ENCODE results near the gene OXER1. TPM values are rescaled to one million over a fixed set of nuclear protein-coding genes. Genes with fewer than 3 reads are reported as not detected.

Gene OXER1
- total and polyA plus RNA-seq, 2 of the 13 experiments (the other 11 are each of a cell fraction or from before 2014, with no cell fraction given) = 8.0 to 9.0 TPM

GRCh38 chr2:42810971-42811811 is 47.3 kb upstream of the OXER1 start (continued):
- no peak for TF ChIP-seq ZNF282 (IDR thresholded peaks at IDR 0.05; ENCODE audit: partially characterized antibody)
- TF ChIP-seq ZNF383 (CRISPR knock-in tag; IDR thresholded peaks at IDR 0.05; ENCODE audit: borderline replicate concordance) = no peak
- no peak for TF ChIP-seq ADNP (CRISPR knock-in tag; IDR thresholded peaks at IDR 0.05)
- TF ChIP-seq SOX5 (CRISPR knock-in tag; IDR thresholded peaks at IDR 0.05; ENCODE audit: borderline replicate concordance) = 0 out of 2 replicates have a peak, but pooled peaks have one; percentile 4
- TF ChIP-seq ZBTB14 (CRISPR knock-in tag; IDR thresholded peaks at IDR 0.05) = no peak
- TF ChIP-seq TRIM24 (CRISPR knock-in tag; IDR thresholded peaks at IDR 0.05) = no peak
- TF ChIP-seq ZNF83 (CRISPR knock-in tag; IDR thresholded peaks at IDR 0.05; ENCODE audit: borderline replicate concordance) = no peak
- no peak; the same call in 1 of the 2 replicates for TF ChIP-seq SIX4 (CRISPR knock-in tag; IDR thresholded peaks at IDR 0.05)
- TF ChIP-seq ZNF780A (CRISPR knock-in tag; IDR thresholded peaks at IDR 0.05) = no peak
- 0 out of 2 replicates have a peak, but pooled peaks have one; percentile 74 for TF ChIP-seq ZNF615 (CRISPR knock-in tag; IDR thresholded peaks at IDR 0.05; ENCODE audit: borderline replicate concordance)
- TF ChIP-seq PRDM4 (CRISPR knock-in tag; IDR thresholded peaks at IDR 0.05; ENCODE audit: borderline replicate concordance) = no peak
- 0 out of 2 replicates have a peak, but pooled peaks have one; percentile 37 for TF ChIP-seq ZNF350 (CRISPR knock-in tag; IDR thresholded peaks at IDR 0.05; ENCODE audit: borderline replicate concordance, low read depth)
- no peak for TF ChIP-seq HOXA9 (CRISPR knock-in tag; IDR thresholded peaks at IDR 0.05; ENCODE audit: borderline replicate concordance)
- no peak for TF ChIP-seq SNAPC4 (CRISPR knock-in tag; IDR thresholded peaks at IDR 0.05)
- peak; percentile 74 for TF ChIP-seq ZFY (CRISPR knock-in tag; IDR thresholded peaks at IDR 0.05)
- no peak for TF ChIP-seq CENPX (CRISPR knock-in tag; IDR thresholded peaks at IDR 0.05)
- TF ChIP-seq ZNF567 (CRISPR knock-in tag; IDR thresholded peaks at IDR 0.05; ENCODE audit: borderline replicate concordance) = peak; percentile 44; the same call in 1 of the 2 replicates
- TF ChIP-seq MAFK (conservative IDR thresholded peaks at IDR 0.05 in 1 of 2, IDR thresholded peaks at IDR 0.05 in 1 of 2; ENCODE audit: low read length in 2 of 2) = no peak
- TF ChIP-seq HNF4G (IDR thresholded peaks at IDR 0.05; ENCODE audit: borderline replicate concordance, low read depth, low read length) = no peak
- peak; percentile 46; the same call in 1 of the 2 replicates for TF ChIP-seq HNF4G (CRISPR knock-in tag; IDR thresholded peaks at IDR 0.05; ENCODE audit: borderline replicate concordance, low read depth)
- no peak for TF ChIP-seq RELA (CRISPR knock-in tag; IDR thresholded peaks at IDR 0.05)
